Stimulated activated CD8-positive, alpha-beta memory T cell treated with anti-CD3 and anti-CD28 coated beads, Interleukin-4, amount 100 ng/mL, for 4 hours (primary cell): Measurements from ENCODE around the gene ONECUT3.
"Not testable (repeated sequence)": the region's sequence is repeated elsewhere in the genome, so short reads cannot be mapped to it uniquely, and the experiment has no call there.

Experiments
- DNase-seq, 2 donors: peaks; one replicate each; pipeline ENCODE4 v3.0.0-alpha.2; 2020; ENCODE audit warnings: low read depth in 2 of 2, low spot score in 1 of 2

ONECUT3 gene

DNA sequence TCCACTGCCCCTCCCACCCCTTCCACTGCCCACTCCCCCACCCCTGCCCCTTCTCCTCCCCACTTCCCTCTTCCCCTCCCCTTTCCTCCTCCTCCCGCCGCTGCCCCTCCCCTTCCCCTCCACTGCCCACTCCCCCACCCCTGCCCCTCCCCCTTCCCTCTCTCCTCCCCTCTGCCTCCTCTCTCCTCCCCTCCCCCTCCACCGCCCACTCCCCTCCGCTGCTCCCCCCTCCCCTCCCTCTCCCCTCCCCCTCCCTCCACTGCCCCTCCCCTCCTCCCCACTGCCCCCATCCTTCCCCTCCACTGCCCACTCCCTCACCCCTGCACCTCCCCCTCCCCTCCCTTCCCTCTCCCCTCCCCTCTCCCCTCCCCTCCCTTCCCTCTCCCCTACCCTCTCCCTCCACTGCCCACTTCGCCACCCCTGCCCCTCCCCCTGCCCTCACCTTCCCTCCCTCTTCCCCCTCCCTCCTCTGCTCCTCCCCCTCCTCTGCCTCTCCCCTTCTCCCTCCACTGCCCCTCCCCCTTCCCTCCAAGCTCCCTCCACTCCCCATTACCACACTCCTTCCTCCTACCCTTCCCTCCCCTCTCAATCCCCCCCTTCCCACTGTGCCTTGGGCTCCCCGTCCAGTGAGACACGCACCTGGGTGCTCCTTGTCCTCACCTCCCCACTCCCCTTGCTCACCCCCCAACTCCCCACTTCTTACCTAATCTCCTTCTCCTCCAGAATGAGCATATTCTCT lies 36.9 kb downstream of the ONECUT3 start:
- DNase-seq: no peak

- DNase-seq: no peak
Measured at GRCh38 chr19:1791879-1792278, 38.6 kb downstream of the ONECUT3 start.

DNA sequence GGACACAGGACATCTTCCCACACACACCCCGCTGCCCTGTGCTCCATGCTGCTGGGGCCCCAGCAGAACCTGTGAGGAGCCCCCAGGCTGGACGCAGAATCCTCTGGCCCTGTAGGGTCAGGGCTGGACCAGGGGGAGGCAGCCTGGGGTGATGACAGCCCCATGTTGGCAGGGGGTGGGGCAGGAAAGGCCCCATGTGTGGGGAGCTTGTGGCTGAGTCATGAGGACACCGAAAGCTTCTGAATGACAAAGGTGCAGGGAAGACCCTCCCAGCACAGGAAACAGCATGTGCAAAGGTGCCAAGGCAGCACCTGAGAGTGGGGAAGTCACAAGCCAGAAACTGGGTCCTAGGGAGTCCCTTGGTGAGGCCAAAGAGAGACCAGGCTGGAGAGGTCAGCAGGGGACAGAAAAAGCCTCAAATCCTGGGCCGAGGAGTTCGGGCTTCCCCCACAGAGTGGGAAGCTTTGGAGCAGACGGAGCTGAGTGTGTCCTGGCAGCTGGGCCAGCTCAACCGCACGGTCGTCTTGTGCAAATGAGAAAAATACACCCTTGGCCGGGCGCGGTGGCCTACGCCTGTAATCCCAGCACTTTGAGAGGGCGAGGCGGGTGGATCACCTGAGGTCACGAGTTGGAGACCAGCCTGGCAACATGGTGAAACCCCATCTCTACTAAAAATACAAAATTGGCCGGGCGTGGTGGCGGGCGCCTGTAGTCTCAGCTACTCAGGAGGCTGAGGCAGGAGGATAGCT lies 41.3 kb downstream of the ONECUT3 start:
- DNase-seq: no peak

- DNase-seq: no peak
Measured at GRCh38 chr19:1796395-1797142, 43.3 kb downstream of the ONECUT3 start.

DNA sequence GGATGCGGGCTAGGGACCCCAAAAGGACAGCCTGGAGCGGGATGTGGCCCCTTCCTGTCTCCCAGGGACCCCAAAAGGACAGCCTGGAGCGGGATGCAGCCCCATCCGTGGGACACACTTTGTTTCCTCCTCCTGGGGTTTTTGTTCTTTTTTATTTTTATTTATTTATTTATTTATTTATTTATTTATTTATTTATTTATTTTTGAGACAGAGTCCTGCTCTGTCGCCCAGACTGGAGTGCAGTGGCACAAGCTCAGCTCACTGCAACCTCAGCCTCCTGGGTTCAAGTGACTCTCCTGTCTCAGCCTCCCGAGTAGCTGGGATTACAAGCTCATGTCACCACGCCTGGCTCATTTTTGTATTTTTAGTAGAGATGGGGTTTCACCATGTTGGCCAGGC lies 44.0 kb downstream of the ONECUT3 start:
- not testable (repeated sequence) for DNase-seq

GRCh38 chr19:1799695-1800342 lies 46.5 kb downstream of the ONECUT3 start:
- DNase-seq: no peak

DNA sequence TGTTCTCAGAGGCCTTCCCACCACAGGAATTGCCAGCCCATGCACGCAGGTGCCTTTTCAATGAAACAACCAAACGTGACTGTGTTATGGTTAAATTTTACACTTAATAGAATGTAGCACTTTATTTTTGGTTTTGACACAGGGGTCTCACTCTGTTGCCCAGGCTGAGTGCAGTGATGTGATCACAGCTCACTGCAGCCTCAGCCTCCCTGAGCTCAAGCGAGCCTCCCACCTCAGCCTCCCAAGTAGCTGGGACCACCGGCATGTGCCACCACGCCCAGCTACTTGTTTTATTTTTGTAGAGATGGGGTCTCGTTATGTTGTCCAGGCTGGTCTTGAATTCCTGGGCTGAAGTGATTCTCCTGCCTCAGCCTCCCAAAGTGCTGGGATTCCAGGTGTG lies 51.6 kb downstream of the ONECUT3 start:
- no peak for DNase-seq

DNA sequence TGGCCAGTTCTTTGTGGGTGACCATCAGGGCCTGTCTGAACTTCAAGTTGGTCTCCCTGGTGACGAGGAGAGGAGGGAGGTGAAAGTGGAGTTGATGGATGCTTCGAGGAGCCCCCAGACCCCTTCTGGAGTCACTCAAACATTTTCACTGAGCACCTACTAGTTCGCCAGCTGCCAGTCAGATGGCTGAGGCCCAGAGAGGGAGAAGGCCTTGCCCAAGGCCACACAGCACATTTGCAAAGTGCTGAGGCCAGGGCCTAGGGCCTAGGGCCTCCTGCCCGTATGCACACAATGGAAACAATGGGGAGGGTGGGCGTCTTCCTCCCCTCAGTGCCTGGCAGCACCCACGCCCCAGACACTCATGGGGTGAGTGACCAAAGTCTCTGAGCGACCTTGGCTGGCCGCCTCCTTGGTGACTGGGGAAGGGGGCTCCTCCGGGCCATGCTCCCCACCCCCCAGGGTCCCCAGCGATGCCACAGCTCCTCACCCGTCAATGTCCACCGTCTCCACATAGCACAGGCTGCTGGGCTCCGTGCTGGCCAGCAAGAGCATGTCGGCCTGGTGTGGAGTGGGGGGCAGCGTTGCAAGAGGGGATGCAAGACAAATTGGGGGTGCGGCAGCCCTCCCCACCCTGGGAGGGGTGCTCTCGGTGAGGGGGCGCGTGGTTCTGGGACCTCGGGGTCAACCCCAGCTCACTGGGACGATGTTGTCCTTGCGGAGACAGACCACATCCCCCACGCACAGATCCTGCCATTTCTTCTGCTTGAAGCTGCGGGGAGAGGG lies 52.3 kb downstream of the ONECUT3 start:
- no peak for DNase-seq

DNA sequence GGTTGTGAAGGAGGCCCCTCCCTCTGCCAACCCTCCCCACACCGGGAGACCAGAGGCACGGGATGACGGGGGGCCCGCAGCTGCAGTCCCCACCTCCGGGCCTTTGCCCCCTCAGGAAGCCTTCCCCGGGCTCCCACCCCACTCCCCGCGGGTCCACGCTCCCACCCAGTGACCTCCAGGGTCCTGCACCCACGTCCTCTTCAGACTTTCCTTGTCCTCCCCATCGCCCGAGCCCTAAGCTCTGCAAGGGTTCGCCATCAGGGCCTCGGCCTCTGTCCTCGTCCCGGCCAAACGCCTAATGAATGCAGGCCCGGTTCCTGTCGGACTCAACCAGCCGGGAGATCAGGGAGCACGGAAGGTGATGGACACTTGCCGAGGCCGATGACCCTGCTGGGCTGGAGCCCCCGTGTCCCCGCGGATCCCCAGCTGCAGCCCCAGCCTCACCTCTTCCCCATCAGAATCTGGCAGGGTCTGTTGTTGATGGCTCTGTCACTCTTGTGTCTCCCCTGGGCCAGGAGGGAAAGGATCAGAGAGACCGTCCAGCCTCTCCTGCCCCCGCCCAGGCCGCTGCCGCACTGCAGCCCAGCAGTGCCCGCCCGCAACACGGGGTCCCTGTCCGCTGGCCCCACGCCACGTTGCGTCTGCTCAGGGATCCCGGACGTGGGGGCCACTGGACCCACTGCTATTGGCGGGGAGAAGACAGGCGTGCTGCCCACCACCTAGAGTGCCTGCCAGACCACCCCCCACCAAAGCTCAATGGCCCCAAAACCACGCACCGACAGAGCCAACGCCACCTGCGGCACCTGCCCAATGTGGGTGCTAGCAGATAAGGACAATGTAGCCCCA lies 53.1 kb downstream of the ONECUT3 start:
- DNase-seq: no peak

- no peak for DNase-seq
Measured at GRCh38 chr19:1807030-1807694, 53.9 kb downstream of the ONECUT3 start.

- no peak for DNase-seq
Measured at GRCh38 chr19:1807695-1808394, 54.5 kb downstream of the ONECUT3 start.

- no peak for DNase-seq
Measured at GRCh38 chr19:1808395-1808731, 55.1 kb downstream of the ONECUT3 start.

GRCh38 chr19:1809678-1810077 lies 56.4 kb downstream of the ONECUT3 start:
- DNase-seq: no peak

DNA sequence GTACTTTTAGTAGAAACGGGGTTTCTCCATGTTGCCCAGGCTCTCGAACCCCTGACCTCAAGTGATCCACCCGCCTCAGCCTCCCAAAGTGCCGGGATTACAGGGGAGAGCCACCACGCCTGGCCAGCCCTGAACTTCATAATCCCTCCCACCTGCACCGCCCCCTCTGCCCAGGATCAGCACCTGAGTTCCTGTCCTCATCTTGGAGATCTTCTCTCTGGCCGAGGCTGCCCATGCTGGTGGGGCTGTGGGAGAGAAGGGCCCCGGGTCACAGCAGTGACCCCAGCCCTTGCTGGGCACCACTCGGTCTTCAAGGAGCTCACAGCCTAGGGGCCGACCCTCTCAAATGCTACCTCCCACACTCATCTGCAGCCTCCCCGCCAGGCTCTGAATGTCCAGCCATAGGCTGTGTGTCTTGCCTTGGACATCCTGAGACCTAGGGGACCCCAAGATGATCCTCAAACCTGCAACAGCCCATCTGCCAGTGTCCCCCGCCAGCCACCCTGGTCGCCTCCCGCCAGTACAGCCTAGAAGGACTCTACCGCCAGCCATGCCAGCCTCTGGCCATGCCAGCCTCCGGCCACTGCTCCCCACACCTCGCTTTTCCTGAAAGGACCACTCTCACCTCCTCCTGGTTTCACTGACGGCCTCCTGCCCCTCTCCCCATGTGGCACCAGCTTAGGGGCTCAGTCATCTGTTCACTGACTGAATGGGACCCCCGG lies 57.3 kb downstream of the ONECUT3 start:
- no peak for DNase-seq

GRCh38 chr19:1811472-1811894 lies 58.2 kb downstream of the ONECUT3 start:
- peak; percentile 22 to 30 for DNase-seq

DNA sequence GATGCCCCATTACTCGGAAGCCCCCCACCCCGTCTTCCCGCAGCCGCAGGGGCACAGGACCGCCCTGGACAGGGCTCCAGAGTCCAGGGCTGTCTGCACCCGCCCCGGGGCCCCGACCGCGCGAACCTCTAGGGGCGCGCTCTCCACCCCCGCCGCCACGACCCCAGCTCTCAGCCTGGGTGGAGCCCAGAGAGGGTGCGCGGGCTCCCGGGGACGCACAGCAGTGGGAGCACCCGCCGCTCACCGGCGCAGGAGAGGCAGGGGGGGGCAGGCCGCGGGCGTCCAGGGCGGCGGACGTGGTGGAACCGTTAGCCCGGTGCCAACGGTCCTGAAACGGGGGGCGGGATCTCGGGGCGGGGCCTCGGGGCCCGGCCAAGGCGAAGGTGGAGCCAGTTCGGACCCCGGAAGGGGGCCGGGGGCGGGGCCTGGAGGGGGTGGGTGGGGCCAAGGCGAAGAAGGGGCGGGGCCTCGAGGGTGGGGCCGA lies 58.7 kb downstream of the ONECUT3 start, which contains the start of gene ATP8B3:
Gene ATP8B3, minus strand, starts transcription at position 335 of the 484 bp plus-strand sequence. CDS start 540 bp downstream, outside the sequence.
- DNase-seq: peak; percentile 43 to 49

GRCh38 chr19:1812426-1813191 lies 59.3 kb downstream of the ONECUT3 start:
- DNase-seq: peak; percentile 51 to 56
